ENCODE results near the gene SNRPA. TPM values are rescaled to one million over a fixed set of nuclear protein-coding genes. Genes with fewer than 3 reads are reported as not detected.

SNRPA gene
- total RNA-seq, 2 experiments from 2014 or later: 214 to 315 TPM

DNA sequence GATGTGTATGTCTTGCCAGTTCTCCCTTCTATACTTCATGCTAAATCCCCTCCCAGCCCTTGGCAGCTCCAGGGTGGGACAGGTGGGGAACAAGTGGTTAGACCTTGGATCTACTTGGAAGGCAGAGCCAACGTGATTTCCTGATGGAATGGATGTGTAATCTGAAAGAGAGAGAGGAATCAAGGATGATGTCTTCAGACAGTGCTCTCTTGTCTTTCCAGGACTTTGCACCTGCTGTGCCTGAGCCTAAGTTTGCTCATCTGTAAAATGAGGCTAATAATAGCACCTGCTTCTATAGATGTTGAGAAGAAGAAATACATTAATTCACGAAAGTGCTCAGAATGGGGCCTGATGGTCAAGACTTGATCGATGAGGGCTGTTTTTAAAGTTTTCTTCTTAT, 41.0 kb downstream of the SNRPA start:
- peak; percentile 48 for DNase-seq (ENCODE audit: low spot score)
- H2AFZ ChIP-seq (ENCODE audit: low read length): no peak overlapping the region
- intact Hi-C loops (cut with micrococcal nuclease; ENCODE audit: unreplicated experiment): no loop called here

GRCh38 chr19:40797166-40797962, 46.4 kb downstream of the SNRPA start:
- ChIA-PET POLR2A (interaction anchor here (1.3 to 1.9 kb wide), 2 partner anchors 20 kb away, joined by 4 to 14 read pairs; partner anchors contain the start of gene RAB4B), CTCF (ENCODE audit: unreplicated experiment) (no interaction called here)
- BruUV-seq (replicated peaks): no TSS peak
- H3K9me2 ChIP-seq (ENCODE audit: insufficient read depth, low read length): no peaks in the 10 kb centered on the region
- no peak overlapping the region for H3K4me3 ChIP-seq (ENCODE audit: low read depth, low read length, poor library complexity, severe bottlenecking)
- no peaks in the 10 kb centered on the region for H3K9me3 ChIP-seq (ENCODE audit: low read length)
- no peak overlapping the region for H2AFZ ChIP-seq (ENCODE audit: low read length)
- DNase-seq (ENCODE audit: low spot score): no peak
- intact Hi-C loops (cut with micrococcal nuclease; ENCODE audit: unreplicated experiment): loop anchor here (5.0 kb wide), 1 partner anchor 465 kb away; the partner anchor contains the start of gene HNRNPUL1
- H3K4me2 ChIP-seq (ENCODE audit: low read length): peak overlapping the region; percentile 72
- peaks cover 53% of the 10 kb centered on the region for H3K4me1 ChIP-seq (ENCODE audit: insufficient read depth, low read length, poor library complexity, severe bottlenecking)
- H3K36me3 ChIP-seq (ENCODE audit: insufficient read depth, low read length): peaks cover 20% of the 10 kb centered on the region; the same call in 1 of the 2 replicates
- peaks cover 30% of the 10 kb centered on the region for H3K79me2 ChIP-seq (ENCODE audit: insufficient read depth, low read depth, low read length)
- no peak for TF ChIP-seq CTCF (conservative IDR thresholded peaks at IDR 0.05; ENCODE audit: low read length)
- TF ChIP-seq EZH2phosphoT487 (IDR thresholded peaks at IDR 0.05; ENCODE audit: borderline replicate concordance, low read depth, low read length): no peak
- peaks cover 6% of the 10 kb centered on the region; the same call in 1 of the 2 replicates for H4K20me1 ChIP-seq (ENCODE audit: insufficient read depth, low read length)
- H3K27ac ChIP-seq (ENCODE audit: low read depth, low read length, poor library complexity, severe bottlenecking): peak overlapping the region; percentile 57

More for the DNA sequence above, 41.0 kb downstream of the SNRPA start:
- BruUV-seq (replicated peaks): no TSS peak
- Histone ChIP-seq H3K27ac (ENCODE audit: low read depth, low read length, poor library complexity, severe bottlenecking) (peak overlapping the region; percentile 46), H3K36me3 (ENCODE audit: insufficient read depth, low read length) (peaks cover 4% of the 10 kb centered on the region; the same call in 1 of the 2 replicates), H3K4me1 (ENCODE audit: insufficient read depth, low read length, poor library complexity, severe bottlenecking) (peaks cover 41% of the 10 kb centered on the region), H4K20me1 (ENCODE audit: insufficient read depth, low read length) (no peaks in the 10 kb centered on the region), H3K4me3 (ENCODE audit: low read depth, low read length, poor library complexity, severe bottlenecking) (peak overlapping the region; percentile 33), H3K9me3 (ENCODE audit: low read length) (no peaks in the 10 kb centered on the region), H3K9me2 (ENCODE audit: insufficient read depth, low read length) (no peaks in the 10 kb centered on the region), H3K79me2 (ENCODE audit: insufficient read depth, low read depth, low read length) (no peaks in the 10 kb centered on the region), H3K4me2 (ENCODE audit: low read length) (peak overlapping the region; percentile 68)
- TF ChIP-seq EZH2phosphoT487 (IDR thresholded peaks at IDR 0.05; ENCODE audit: borderline replicate concordance, low read depth, low read length): no peak
- TF ChIP-seq CTCF (conservative IDR thresholded peaks at IDR 0.05; ENCODE audit: low read length): no peak
- CTCF ChIA-PET (ENCODE audit: unreplicated experiment): no interaction called here
- POLR2A ChIA-PET: interaction anchor here (2.6 kb wide), 1 partner anchor 14 kb away, joined by 16 read pairs; the partner anchor contains the start of gene RAB4B

Measured in OCI-LY7 (cell line).